ENCODE measurements around the gene LCT.
"Not testable (repeated sequence)": the region's sequence is repeated elsewhere in the genome, so short reads cannot be mapped to it uniquely, and the experiment has no call there.

LCT gene

GRCh38 chr2:135831180-135831812 lies 5.7 kb downstream of the LCT start:
- no peak for DNase-seq

DNA sequence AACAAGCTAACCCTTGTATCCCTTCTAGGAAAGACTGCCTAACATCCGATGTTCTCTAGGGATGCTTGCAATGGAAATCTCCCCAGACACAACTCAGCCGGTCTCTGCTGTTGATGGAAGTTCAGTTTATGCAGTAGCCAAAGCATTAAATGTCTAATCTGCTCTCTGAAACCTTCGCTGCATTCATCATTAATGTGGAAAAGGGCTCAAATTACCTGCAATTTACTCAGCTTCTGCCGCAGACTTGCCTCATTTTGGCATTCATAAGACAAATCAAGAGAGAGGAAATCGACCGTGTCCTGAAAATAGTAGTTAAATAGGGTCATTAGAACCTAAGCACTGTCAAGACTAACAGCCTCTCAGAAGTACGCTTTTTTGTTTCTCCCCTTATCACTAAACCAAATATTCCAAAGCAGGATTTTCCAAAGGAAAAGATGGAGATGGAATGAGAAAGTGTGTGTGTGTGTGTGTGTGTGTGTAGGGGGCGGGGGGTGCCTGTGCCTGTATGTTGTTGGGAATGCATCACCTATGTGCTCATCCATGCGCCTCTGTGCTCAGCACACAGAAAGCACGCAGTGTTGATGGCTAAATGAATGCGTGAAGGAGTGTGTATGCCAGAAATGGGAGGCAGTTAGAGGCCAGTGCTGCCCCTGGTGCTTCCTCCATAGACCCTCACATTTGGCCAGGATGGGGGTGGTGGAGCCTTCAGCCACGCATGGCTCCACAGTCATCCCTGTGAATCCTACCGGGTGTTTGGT lies 7.4 kb downstream of the LCT start:
- peak; percentile 72 to 93 for DNase-seq

DNA sequence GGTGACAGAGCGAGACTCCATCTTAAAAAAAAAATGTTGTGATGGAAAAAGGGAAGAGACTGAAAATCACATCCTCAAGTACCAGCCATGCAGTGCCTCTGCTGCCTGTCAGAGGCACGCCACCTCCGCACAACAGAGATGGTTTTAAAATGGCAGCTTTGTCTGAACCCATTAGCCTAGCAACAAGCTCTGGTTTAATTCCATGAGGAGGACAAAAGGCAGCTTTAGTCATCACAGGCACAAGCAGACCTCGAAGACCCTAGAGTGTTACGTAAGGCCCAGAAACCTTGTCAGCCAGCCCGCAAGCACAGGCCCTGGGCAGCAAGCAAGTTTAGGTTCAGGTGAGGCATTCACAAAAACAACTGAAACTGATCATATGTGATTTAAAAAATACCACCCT lies 10.4 kb downstream of the LCT start:
- DNase-seq = no peak

DNA sequence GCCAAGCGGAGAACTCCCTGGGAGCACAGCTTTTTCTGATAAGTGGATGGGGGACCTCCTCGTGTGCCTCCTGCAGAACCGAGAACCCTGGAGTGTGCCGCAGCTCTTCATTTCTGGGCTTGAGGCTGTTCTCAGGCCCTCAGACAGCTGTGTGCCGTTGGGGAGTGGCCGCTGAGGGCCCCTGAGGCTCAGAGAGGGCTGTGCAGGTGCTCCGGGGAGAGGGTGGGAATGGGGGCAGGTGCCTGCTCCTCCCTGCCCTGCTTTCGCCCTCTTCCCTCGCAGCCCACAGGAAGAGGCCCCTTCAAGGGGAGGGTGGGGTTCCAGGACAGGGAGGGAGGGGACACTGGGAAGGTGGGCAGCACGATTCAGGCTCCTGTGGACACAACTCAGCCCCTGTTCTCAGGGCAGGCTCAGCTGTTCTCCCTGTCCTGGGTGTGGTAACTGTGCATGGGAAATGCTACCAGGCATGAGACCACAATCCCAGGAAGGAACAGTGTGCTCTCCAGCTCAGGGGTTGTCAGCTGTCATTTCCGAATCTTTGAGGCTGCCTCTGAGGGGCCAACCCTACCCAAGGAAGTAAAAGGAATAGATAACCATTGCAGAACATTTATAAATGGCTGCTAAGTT lies 11.3 kb downstream of the LCT start:
- no peak for DNase-seq

- no peak for DNase-seq
These were observed 11.9 kb downstream of the LCT start for GRCh38 chr2:135825131-135825530.

- DNase-seq = no peak
These were observed 14.1 kb downstream of the LCT start for GRCh38 chr2:135822855-135823254.

DNA sequence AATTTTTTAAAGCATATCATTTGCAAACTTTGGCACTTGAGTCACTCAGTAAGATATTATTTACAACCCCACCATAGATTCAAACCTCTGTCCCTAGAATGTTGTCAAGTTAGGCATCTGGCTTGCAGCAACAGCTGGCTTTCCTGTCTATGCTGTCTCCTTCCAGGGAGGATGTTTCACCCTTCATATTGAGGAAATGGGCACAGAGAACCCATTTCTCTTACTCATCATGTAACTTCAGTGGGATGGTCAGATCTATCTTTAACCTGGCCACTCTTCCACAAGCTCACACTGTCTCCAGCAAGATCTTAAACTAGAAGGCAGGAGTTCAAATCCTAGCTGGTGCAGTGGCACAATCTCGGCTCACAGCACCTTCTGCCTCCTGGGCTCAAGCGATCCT lies 15.8 kb downstream of the LCT start:
- DNase-seq = no peak

DNA sequence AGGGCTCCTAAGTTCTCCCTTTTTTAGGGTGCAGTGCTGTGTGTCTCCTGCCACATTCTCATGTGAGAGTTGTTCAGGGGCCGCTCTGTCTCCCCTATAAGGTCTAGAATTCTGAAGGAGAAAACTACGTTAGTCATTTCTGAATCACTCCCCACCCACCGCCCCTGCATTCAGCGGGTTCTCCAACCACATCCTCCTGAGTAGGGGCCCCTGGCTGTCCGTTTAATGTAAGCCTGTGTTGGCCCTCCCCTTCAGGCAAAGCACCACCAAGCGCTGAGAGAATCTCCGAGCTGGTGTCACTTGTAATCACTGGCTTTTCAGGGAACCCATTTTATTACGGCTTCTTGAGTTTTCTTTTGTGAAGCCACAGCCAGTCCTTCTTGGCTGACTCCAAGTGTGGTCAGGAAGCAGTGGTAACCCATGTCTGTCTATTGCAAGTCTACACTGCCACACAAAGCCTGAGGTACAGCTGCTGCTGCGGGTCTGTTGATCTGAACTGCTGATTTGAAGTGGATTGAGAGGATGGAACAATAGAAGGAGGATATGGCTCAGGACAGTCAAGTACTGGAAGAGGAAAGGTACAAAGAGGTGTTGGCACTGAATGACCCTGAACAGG lies 16.9 kb downstream of the LCT start:
- no peak for DNase-seq

GRCh38 chr2:135818937-135819610 lies 17.9 kb downstream of the LCT start:
- DNase-seq = no peak

DNA sequence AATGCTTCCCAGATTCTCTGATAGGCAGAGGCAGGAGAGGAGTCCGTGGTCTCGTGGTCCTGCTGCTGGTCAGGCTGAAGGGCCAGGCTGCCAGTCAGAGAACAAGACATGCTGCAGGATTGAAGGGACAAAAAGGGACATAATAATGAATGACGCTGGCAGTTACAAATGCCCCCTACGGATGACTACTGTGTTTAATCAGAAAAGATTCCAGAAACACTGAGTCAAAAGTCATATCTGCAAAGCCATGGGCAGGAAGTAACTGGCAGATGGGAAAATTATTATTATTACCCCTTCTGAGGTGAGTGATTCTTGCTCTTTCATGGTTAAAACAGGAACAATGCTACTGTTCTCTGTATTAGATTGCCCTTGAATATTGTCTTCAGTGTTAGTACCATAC lies 19.0 kb downstream of the LCT start:
- DNase-seq = no peak

GRCh38 chr2:135817466-135817865 lies 19.5 kb downstream of the LCT start:
- no peak for DNase-seq

- DNase-seq = no peak
These were observed 21.7 kb downstream of the LCT start for GRCh38 chr2:135815269-135815668.

- no peak for DNase-seq
These were observed 24.0 kb downstream of the LCT start for GRCh38 chr2:135812907-135813511.

GRCh38 chr2:135807874-135808273 lies 29.1 kb downstream of the LCT start:
- not testable (repeated sequence) for DNase-seq

DNA sequence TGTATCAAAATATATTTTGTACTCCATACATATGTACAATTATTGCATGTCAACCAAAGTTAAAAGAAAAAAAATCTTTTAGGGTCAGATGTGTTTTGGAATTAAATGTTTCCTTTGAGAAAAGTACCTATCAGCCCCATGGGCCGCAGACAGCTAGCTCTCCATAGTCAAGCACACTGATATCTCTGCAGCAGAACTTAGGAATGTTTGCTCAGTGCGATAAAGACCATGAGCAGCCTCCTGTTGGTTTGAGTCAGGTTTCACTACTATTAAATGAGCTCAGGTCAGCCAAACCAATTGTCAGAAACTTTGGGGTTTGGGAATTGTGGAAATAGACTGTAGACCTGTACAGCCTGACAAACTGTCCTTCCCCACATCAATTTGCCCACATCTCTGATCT lies 33.7 kb downstream of the LCT start:
- no peak for DNase-seq

GRCh38 chr2:135802350-135802749 lies 34.6 kb downstream of the LCT start:
- DNase-seq = no peak

- DNase-seq = no peak
These were observed 36.2 kb downstream of the LCT start for GRCh38 chr2:135800513-135801460.

DNA sequence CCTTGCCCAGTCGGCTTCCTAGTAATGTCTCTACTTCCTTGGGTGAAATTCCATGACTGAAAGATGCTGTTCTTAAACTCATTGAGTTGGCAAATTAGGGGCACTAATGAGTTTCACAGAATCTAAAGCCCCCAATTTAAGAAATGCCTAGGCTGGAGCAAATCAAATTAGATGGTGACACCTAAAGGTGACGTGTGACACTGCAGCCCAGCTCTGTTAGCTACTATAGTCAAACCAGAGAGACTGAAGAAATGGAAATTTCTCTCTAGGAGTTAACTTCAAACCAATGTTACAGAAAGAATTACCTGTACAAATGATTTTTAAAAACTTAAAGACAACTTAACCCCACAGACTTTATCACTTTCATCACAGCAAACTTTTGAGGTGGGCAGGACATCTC lies 37.2 kb downstream of the LCT start:
- no peak for DNase-seq

DNA sequence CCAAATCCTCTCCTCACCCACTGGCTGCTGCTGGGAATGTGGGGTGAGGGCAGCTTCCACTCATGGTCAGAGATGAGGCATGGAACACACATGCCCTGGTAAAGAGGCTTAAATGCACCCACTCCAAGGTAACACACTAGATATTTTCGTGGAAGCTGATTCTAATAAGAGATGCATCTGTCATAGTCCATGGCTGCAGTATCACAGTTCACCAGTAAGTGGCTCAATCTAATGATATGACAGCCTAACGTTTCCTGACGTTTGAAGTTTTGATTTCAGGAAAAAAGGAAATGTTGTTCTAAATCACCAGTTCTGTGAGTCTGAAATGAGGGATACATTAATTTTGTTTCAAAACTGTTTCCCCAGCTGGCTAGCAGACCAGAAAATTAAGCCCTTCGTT lies 38.2 kb downstream of the LCT start:
- no peak for DNase-seq

GRCh38 chr2:135798275-135798705 lies 38.7 kb downstream of the LCT start:
- no peak for DNase-seq

DNA sequence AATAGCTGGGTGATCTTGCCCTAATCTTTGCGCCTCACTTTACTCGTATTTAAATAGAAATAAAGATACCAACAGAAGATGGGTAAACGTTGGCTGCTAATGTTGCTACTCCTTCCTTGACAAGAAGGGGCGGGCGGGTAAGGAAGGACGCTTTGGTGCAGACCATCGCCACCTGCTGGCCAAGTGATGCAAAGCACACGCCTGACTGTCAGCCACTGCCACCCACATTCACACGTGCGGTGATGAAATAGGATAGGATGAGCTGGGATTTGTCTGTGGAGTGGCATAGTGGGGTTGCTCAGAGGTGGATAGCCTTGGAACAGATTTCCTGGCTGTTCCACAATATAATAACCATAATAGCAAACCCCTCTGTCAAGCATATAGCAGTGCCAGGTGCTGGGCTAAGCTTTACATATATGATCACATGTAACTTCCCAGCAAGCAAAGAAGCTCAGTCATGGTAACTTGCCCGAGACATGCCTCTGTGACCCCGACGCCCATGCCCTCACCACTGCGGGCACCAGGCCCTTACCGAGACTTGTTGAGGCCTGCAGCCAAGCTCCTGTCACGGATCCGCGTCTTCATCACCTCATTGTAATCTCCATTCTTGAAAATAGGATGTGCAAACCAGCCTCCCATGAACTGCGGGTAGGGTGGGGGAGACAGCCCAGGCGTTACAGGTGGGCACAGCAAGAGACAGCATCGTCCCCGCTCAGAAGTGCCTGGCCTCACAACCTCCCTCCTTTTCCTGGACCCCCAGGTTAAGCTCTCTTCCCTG lies 39.3 kb downstream of the LCT start:
- peak; percentile 62 to 73 for DNase-seq
